ENCODE data around the gene MAP3K7.

DNA sequence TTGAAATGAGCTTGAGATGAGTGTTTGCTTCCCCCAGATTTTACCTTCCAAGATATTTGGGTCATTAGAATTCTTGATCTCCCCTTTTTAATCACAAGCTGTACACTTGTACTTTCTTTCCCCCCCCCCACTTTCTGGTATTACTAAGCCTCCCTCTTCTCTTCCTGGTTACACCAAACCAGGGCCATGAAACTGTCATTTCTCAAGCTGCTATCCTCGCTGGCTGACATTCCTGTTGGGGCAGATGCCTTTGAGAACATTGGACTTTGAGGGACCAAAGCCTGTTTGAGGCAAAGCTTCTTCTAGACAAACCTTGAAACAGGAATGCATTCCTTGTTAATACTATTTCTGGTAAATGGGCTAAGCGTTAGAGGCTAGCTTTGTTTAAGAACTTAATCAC, 32.3 kb upstream of the MAP3K7 start:
- TF ChIP-seq CTCF (conservative IDR thresholded peaks at IDR 0.05; ENCODE audit: low read length) (no peak), EZH2phosphoT487 (IDR thresholded peaks at IDR 0.05; ENCODE audit: borderline replicate concordance) (no peak)
